ENCODE measurements around the gene PRKAB2.

GRCh38 chr1:147169840-147170674, 2.2 kb downstream of the PRKAB2 start:
- no peak for TF ChIP-seq CTCF (conservative IDR thresholded peaks at IDR 0.05 in 1 of 2, IDR thresholded peaks at IDR 0.05 in 1 of 2; ENCODE audit: extremely low read depth in 1 of 2, insufficient read depth in 1 of 2, low read depth in 1 of 2, low read length in 2 of 2)
- no peak for TF ChIP-seq EZH2 (IDR thresholded peaks at IDR 0.05; ENCODE audit: borderline replicate concordance, low read length)
